ENCODE data around the gene DDC. TPM values are rescaled to one million over a fixed set of nuclear protein-coding genes. Genes with fewer than 3 reads are reported as not detected.
A peak's percentile ranks its signal among the peaks of the same experiment; 100 is the strongest.

Gene DDC
- total RNA-seq, 1 donor from 2014 or later, result 3.0 TPM

DNA sequence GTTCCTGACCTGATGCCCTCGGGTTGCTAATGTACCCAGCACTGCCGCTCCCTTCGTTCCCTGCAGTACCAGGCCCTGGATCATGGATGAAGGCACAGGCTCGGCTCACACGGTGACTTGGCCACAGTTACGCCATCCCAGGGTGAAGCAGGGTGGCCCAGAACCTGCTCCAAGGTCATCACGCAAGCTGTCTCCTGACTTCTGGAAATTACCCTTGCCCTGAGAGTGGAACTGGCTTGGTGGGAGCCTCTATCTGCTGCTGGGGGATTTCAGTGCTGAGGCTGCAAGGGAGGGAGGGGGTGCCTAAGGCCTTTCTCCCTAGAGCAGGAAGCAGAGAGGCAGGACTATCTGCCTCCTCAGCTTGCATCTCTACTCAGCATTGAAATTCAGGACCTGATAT, 151.6 kb downstream of the DDC start:
- Histone ChIP-seq H3K4me3 (no peak overlapping the region), H3K36me3 (no peaks in the 10 kb centered on the region), H3K27me3 (ENCODE audit: low read depth) (no peaks in the 10 kb centered on the region), H3K9me3 (no peaks in the 10 kb centered on the region), H3K4me1 (peaks cover 6% of the 10 kb centered on the region), H3K27ac (no peak overlapping the region)
- TF ChIP-seq, protein P1, sequence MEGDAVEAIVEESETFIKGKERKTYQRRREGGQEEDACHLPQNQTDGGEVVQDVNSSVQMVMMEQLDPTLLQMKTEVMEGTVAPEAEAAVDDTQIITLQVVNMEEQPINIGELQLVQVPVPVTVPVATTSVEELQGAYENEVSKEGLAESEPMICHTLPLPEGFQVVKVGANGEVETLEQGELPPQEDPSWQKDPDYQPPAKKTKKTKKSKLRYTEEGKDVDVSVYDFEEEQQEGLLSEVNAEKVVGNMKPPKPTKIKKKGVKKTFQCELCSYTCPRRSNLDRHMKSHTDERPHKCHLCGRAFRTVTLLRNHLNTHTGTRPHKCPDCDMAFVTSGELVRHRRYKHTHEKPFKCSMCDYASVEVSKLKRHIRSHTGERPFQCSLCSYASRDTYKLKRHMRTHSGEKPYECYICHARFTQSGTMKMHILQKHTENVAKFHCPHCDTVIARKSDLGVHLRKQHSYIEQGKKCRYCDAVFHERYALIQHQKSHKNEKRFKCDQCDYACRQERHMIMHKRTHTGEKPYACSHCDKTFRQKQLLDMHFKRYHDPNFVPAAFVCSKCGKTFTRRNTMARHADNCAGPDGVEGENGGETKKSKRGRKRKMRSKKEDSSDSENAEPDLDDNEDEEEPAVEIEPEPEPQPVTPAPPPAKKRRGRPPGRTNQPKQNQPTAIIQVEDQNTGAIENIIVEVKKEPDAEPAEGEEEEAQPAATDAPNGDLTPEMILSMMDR (IDR thresholded peaks at IDR 0.05), result no peak
- ATAC-seq (no peak), DNase-seq (no peak)
- intact Hi-C loops (cut with DNase I), result no loop called here

DNA sequence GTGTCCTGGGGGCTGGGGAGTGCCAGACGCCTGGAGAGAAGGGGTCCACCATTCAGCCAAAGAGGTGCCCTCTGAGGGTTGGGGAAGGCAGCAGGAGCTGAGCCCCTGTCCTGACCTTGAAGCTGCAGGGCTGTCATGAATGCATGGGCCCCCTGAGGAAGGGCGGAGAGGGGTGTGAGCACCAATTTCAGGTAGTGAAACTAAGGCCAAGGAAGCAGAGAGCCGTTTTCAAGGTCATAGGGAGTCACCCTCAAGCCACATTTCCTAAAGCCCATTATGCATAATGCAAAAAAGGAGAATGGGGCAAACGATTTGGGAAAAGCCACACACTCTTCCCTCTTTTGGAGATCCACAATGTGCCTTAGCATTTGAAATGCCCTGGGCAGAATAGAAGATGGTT, 152.2 kb downstream of the DDC start:
- Histone ChIP-seq H3K9me3 (no peaks in the 10 kb centered on the region), H3K36me3 (no peaks in the 10 kb centered on the region), H3K27ac (no peak overlapping the region), H3K4me3 (no peak overlapping the region), H3K4me1 (peaks cover 6% of the 10 kb centered on the region), H3K27me3 (ENCODE audit: low read depth) (no peaks in the 10 kb centered on the region)
- ATAC-seq, result no peak
- DNase-seq, result no peak
- TF ChIP-seq, protein P1 (IDR thresholded peaks at IDR 0.05), result no peak
- intact Hi-C loops (cut with DNase I), result no loop called here

DNA sequence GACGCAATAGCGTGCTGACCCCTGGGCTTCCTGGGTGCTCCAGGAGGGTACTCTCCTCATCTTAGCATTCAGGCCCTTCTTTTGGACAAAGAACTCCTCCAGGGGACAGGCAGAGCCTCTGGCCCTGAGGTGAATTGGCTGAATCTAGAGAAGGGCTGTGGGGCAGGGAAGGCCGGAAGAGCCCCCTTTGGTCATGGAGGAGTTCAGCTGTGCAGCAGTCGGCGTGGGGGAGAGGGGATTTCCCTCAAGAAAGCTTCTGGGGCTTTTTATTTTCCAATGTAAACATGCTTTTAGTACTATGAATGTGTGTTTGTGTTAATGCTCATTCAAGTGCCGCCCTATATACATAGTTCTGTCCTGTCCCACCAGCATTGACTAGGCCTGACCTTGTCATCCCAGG, 153.9 kb downstream of the DDC start:
- intact Hi-C loops (cut with DNase I), result no loop called here
- Histone ChIP-seq H3K27ac (no peak overlapping the region), H3K27me3 (ENCODE audit: low read depth) (no peaks in the 10 kb centered on the region), H3K9me3 (no peaks in the 10 kb centered on the region), H3K36me3 (no peaks in the 10 kb centered on the region), H3K4me1 (no peaks in the 10 kb centered on the region), H3K4me3 (no peak overlapping the region)
- DNase-seq, result no peak
- ATAC-seq, result no peak
- TF ChIP-seq, protein P1 (IDR thresholded peaks at IDR 0.05), result no peak

DNA sequence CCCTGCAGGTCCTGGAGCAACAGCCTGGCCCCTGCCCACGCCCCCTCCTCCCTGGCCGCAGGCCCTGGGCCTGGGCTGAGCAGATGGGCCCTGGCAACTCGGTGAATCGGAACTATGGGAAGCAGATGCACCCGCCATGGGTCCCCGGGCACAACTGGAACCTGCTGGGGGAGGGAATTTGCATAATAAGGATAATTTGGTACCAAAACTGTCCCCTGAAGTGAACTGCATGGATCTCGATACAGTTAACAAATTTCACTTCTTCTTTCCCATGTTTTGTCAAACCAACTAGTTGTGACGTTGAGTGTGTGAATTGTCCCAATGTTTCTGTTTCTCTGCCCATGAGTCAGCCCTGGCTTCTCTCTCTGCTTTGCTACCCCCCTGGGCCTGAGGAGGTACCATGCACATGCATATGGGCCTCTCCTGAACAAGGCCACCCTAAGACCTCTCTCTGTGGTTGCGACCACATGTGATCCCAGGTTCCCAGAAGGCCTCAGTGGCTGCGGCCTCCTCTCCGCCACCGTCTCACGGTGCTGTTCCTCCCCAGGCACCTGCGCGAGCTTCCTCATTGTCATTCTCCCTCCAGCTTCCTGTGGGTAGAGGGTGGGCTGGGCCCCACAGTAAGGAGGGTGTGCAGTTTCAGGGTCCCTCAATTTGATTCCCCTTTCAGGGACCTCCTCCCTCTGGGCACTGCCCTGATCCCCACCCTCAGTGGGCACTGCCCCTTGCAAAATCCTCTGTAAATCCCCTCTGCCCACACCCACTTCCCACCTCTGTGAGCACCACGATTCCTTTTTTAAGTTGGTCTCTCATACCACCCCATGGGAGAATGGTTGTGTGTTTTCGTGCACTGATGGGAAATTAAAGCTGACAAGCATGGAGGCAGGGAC, 155.1 kb downstream of the DDC start:
- Histone ChIP-seq H3K36me3 (no peaks in the 10 kb centered on the region), H3K27me3 (ENCODE audit: low read depth) (no peaks in the 10 kb centered on the region), H3K27ac (no peak overlapping the region), H3K9me3 (no peaks in the 10 kb centered on the region), H3K4me1 (no peaks in the 10 kb centered on the region), H3K4me3 (no peak overlapping the region)
- TF ChIP-seq, protein P1 (IDR thresholded peaks at IDR 0.05), result no peak
- ATAC-seq, result peak; percentile 26 to 40
- DNase-seq, result no peak
- intact Hi-C loops (cut with DNase I), result no loop called here

Other genes with a start within 250 kb of the DDC start
- gene FIGNL1, start 115.1 kb downstream of the DDC start, total RNA-seq, result 5.0 TPM
- 36.5 TPM for gene GRB10, start 217.5 kb upstream of the DDC start, total RNA-seq

Measured in lower lobe of right lung (tissue), 2 donors.